Measurements from ENCODE around the gene CDKN3.

Gene CDKN3

GRCh38 chr14:54353266-54353665 is 43.5 kb upstream of the CDKN3 start:
- no peaks in the 10 kb centered on the region for H3K4me1 ChIP-seq (ENCODE audit: insufficient read depth, low read length)
- H3K9me3 ChIP-seq (ENCODE audit: insufficient read depth, low read length, severe bottlenecking): peaks cover 12% of the 10 kb centered on the region
- no peak overlapping the region for H3K9ac ChIP-seq (ENCODE audit: low read depth, low read length)
- no peaks in the 10 kb centered on the region for H3K27me3 ChIP-seq (ENCODE audit: insufficient read depth, low read length, poor library complexity)
- no peak overlapping the region for H3K4me2 ChIP-seq (ENCODE audit: insufficient read depth, low read length)
- H2AFZ ChIP-seq (ENCODE audit: low read depth, low read length): no peak overlapping the region
- TF ChIP-seq CTCF (IDR thresholded peaks at IDR 0.05; ENCODE audit: borderline replicate concordance, extremely low read depth, low read length, poor library complexity, severe bottlenecking) (no peak), EZH2 (IDR thresholded peaks at IDR 0.05; ENCODE audit: borderline replicate concordance, low read depth, low read length, severe bottlenecking) (no peak)
- ATAC-seq (ENCODE audit: insufficient read depth, low read depth) (no peak), DNase-seq (no peak)
- H3K36me3 ChIP-seq (ENCODE audit: insufficient read depth, low read length): no peaks in the 10 kb centered on the region
- no peaks in the 10 kb centered on the region for H4K20me1 ChIP-seq (ENCODE audit: insufficient read depth, low read length)
- no peak overlapping the region for H3K4me3 ChIP-seq (ENCODE audit: low read depth in 1 of 2, low read length in 2 of 2)
- no peak overlapping the region for H3K27ac ChIP-seq (ENCODE audit: low read length)
- no peaks in the 10 kb centered on the region for H3K79me2 ChIP-seq (ENCODE audit: insufficient read depth, low read length)

GRCh38 chr14:54353694-54354093 is 43.1 kb upstream of the CDKN3 start:
- Histone ChIP-seq H3K9me3 (ENCODE audit: insufficient read depth, low read length, severe bottlenecking) (peaks cover 12% of the 10 kb centered on the region), H3K4me2 (ENCODE audit: insufficient read depth, low read length) (no peak overlapping the region), H3K79me2 (ENCODE audit: insufficient read depth, low read length) (no peaks in the 10 kb centered on the region), H3K27me3 (ENCODE audit: insufficient read depth, low read length, poor library complexity) (no peaks in the 10 kb centered on the region), H2AFZ (ENCODE audit: low read depth, low read length) (no peak overlapping the region), H3K36me3 (ENCODE audit: insufficient read depth, low read length) (no peaks in the 10 kb centered on the region), H3K4me3 (ENCODE audit: low read depth in 1 of 2, low read length in 2 of 2) (no peak overlapping the region), H3K4me1 (ENCODE audit: insufficient read depth, low read length) (no peaks in the 10 kb centered on the region), H3K27ac (ENCODE audit: low read length) (no peak overlapping the region), H3K9ac (ENCODE audit: low read depth, low read length) (no peak overlapping the region), H4K20me1 (ENCODE audit: insufficient read depth, low read length) (no peaks in the 10 kb centered on the region)
- TF ChIP-seq CTCF (IDR thresholded peaks at IDR 0.05; ENCODE audit: borderline replicate concordance, extremely low read depth, low read length, poor library complexity, severe bottlenecking) (no peak), EZH2 (IDR thresholded peaks at IDR 0.05; ENCODE audit: borderline replicate concordance, low read depth, low read length, severe bottlenecking) (no peak)
- DNase-seq (no peak), ATAC-seq (ENCODE audit: insufficient read depth, low read depth) (no peak)

DNA sequence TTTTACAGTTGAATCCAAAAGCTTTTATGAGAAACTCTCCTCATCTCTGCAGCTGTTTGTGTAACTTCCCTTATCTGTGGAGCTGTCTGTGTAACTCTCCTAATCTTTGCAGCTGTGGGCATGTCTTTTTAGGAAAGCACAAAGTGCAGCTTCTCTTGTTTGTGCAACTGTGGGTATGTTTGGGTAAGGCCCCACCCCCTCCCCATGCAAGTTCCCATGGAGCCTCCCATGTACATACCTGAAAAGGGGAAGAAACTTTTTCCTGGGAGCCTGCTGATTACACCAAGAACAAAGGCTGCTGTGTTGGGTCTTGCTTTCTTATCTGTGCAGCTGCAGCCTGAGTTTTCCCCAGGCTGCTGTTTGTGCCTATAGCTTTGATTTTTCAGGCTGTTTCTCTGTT is 42.7 kb upstream of the CDKN3 start:
- Histone ChIP-seq H4K20me1 (ENCODE audit: insufficient read depth, low read length) (no peaks in the 10 kb centered on the region), H3K4me2 (ENCODE audit: insufficient read depth, low read length) (no peak overlapping the region), H3K27ac (ENCODE audit: low read length) (no peak overlapping the region), H3K4me3 (ENCODE audit: low read depth in 1 of 2, low read length in 2 of 2) (no peak overlapping the region), H3K9me3 (ENCODE audit: insufficient read depth, low read length, severe bottlenecking) (peaks cover 12% of the 10 kb centered on the region), H3K79me2 (ENCODE audit: insufficient read depth, low read length) (no peaks in the 10 kb centered on the region), H2AFZ (ENCODE audit: low read depth, low read length) (no peak overlapping the region), H3K36me3 (ENCODE audit: insufficient read depth, low read length) (no peaks in the 10 kb centered on the region), H3K4me1 (ENCODE audit: insufficient read depth, low read length) (no peaks in the 10 kb centered on the region), H3K27me3 (ENCODE audit: insufficient read depth, low read length, poor library complexity) (no peaks in the 10 kb centered on the region), H3K9ac (ENCODE audit: low read depth, low read length) (no peak overlapping the region)
- DNase-seq (no peak), ATAC-seq (ENCODE audit: insufficient read depth, low read depth) (no peak)
- TF ChIP-seq EZH2 (IDR thresholded peaks at IDR 0.05; ENCODE audit: borderline replicate concordance, low read depth, low read length, severe bottlenecking): no peak
- no peak for TF ChIP-seq CTCF (IDR thresholded peaks at IDR 0.05; ENCODE audit: borderline replicate concordance, extremely low read depth, low read length, poor library complexity, severe bottlenecking)

All from DND-41 (cell line).